ENCODE data around the gene MYL7. TPM values are rescaled to one million over a fixed set of nuclear protein-coding genes. Genes with fewer than 3 reads are reported as not detected.
A peak's percentile ranks its signal among the peaks of the same experiment; 100 is the strongest.

MYL7 gene
- polyA plus RNA-seq, 3 donors: not detected

GRCh38 chr7:44124822-44125202, 16.3 kb downstream of the MYL7 start:
- H3K36me3 ChIP-seq (replicated peaks in 1 of 2; ENCODE audit: control insufficient read depth in 1 of 2, insufficient read depth in 2 of 2, low read length in 2 of 2): peaks cover 0 to 9% of the 10 kb centered on the region in 2 donors
- peaks cover 14 to 16% of the 10 kb centered on the region in 2 donors for H3K4me1 ChIP-seq (ENCODE audit: control insufficient read depth in 1 of 2, insufficient read depth in 2 of 2, low read length in 2 of 2)
- no peak overlapping the region for H3K9ac ChIP-seq (ENCODE audit: insufficient read depth, low read length, poor library complexity, severe bottlenecking)
- Mint-ChIP-seq H3K36me3 (peaks cover 6 to 11% of the 10 kb centered on the region in 2 donors), H3K27ac (no peak overlapping the region), H3K27me3 (ENCODE audit: low read depth in 3 of 3) (peaks cover 0 to 4% (median 0%) of the 10 kb centered on the region in 3 donors), H3K4me3 (no peak overlapping the region), H3K9me3 (peaks cover 0 to 4% (median 0%) of the 10 kb centered on the region in 7 donors), H3K4me1 (peaks cover 14% of the 10 kb centered on the region)
- H3K4me3 ChIP-seq (replicated peaks in 1 of 3; ENCODE audit: low read depth in 2 of 3, low read length in 3 of 3): no peak overlapping the region
- no peaks in the 10 kb centered on the region for H3K27me3 ChIP-seq (ENCODE audit: control insufficient read depth in 2 of 2, insufficient read depth in 2 of 2, low read length in 2 of 2)
- H4K20me1 ChIP-seq (ENCODE audit: insufficient read depth, low read length): no peaks in the 10 kb centered on the region
- no peak for TF ChIP-seq CTCF (IDR thresholded peaks at IDR 0.05)
- H3K4me2 ChIP-seq (replicated peaks; ENCODE audit: extremely low read depth, low read length, poor library complexity, severe bottlenecking): no peak overlapping the region
- no peaks in the 10 kb centered on the region for H3K9me3 ChIP-seq (replicated peaks in 1 of 2; ENCODE audit: control insufficient read depth in 1 of 2, insufficient read depth in 1 of 2, low read length in 2 of 2)
- WGBS (ENCODE audit: insufficient coverage): no CpG with 5 or more reads among the region's 6 CpGs
- peaks cover 13% of the 10 kb centered on the region for H3K79me2 ChIP-seq (ENCODE audit: insufficient read depth, low read length)
- H3K27ac ChIP-seq (ENCODE audit: low read depth in 1 of 2, low read length in 2 of 2): no peak overlapping the region
- intact Hi-C loops (cut with micrococcal nuclease): loop anchor here (5.0 kb wide), 2 partner anchors 43 to 108 kb away; partner anchors contain the start of gene POLM (in 2 of the 2)
- no peak for DNase-seq
- H2AFZ ChIP-seq (ENCODE audit: insufficient read depth, low read depth, low read length, poor library complexity, severe bottlenecking): no peak overlapping the region

- H3K79me2 ChIP-seq (ENCODE audit: insufficient read depth, low read length): peaks cover 13% of the 10 kb centered on the region
- H3K4me3 ChIP-seq (replicated peaks in 1 of 3; ENCODE audit: low read depth in 2 of 3, low read length in 3 of 3): peak within 1 kb of the TSS; percentile 70 to 90 (median 85)
- TF ChIP-seq CTCF (IDR thresholded peaks at IDR 0.05): no peak
- H3K27ac ChIP-seq (ENCODE audit: low read depth in 1 of 2, low read length in 2 of 2): peak within 1 kb of the TSS; percentile 14 to 85
- peak within 1 kb of the TSS; percentile 79 for H3K9ac ChIP-seq (ENCODE audit: insufficient read depth, low read length, poor library complexity, severe bottlenecking)
- peak within 1 kb of the TSS; percentile 70 to 91 (median 78) for H3K27ac Mint-ChIP-seq
- H3K27me3 Mint-ChIP-seq (ENCODE audit: low read depth in 3 of 3): peaks cover 0 to 4% (median 0%) of the 10 kb centered on the region in 3 donors
- peak within 1 kb of the TSS; percentile 73 to 94 for H3K4me3 Mint-ChIP-seq
- H3K27me3 ChIP-seq (ENCODE audit: control insufficient read depth in 2 of 2, insufficient read depth in 2 of 2, low read length in 2 of 2): no peaks in the 10 kb centered on the region
- H3K9me3 Mint-ChIP-seq: peaks cover 0 to 4% (median 0%) of the 10 kb centered on the region in 7 donors
- H3K36me3 Mint-ChIP-seq: peaks cover 9 to 19% of the 10 kb centered on the region in 2 donors
- peaks cover 15% of the 10 kb centered on the region for H3K4me1 Mint-ChIP-seq
- WGBS (ENCODE audit: insufficient coverage): under 1% methylated on average over 86 of the region's 86 CpGs
- peaks cover 0 to 9% of the 10 kb centered on the region in 2 donors for H3K36me3 ChIP-seq (replicated peaks in 1 of 2; ENCODE audit: control insufficient read depth in 1 of 2, insufficient read depth in 2 of 2, low read length in 2 of 2)
- no peaks in the 10 kb centered on the region for H3K9me3 ChIP-seq (replicated peaks in 1 of 2; ENCODE audit: control insufficient read depth in 1 of 2, insufficient read depth in 1 of 2, low read length in 2 of 2)
- H4K20me1 ChIP-seq (ENCODE audit: insufficient read depth, low read length): no peaks in the 10 kb centered on the region
- intact Hi-C loops (cut with micrococcal nuclease): loop anchor here (5.0 kb wide), 2 partner anchors 41 to 106 kb away; partner anchors contain the start of gene POLM (in 2 of the 2)
- H3K4me2 ChIP-seq (replicated peaks; ENCODE audit: extremely low read depth, low read length, poor library complexity, severe bottlenecking): peak within 1 kb of the TSS; percentile 98
- DNase-seq: peak; percentile 91 to 94 (median 93)
- H2AFZ ChIP-seq (ENCODE audit: insufficient read depth, low read depth, low read length, poor library complexity, severe bottlenecking): peak within 1 kb of the TSS; percentile 98
- peaks cover 14 to 16% of the 10 kb centered on the region in 2 donors for H3K4me1 ChIP-seq (ENCODE audit: control insufficient read depth in 1 of 2, insufficient read depth in 2 of 2, low read length in 2 of 2)
Measured at GRCh38 chr7:44123190-44124003, 17.7 kb downstream of the MYL7 start, which contains the start of gene POLD2. POLD2 (minus strand) TSS chr7:44123548; CDS start chr7:44122053, 1,495 bp downstream.
